Cardiac fibroblast (primary cell): ENCODE measurements around the gene TPPP2.

Source experiments
- DNase-seq, 2 donors: peaks; one replicate each; pipeline versions ENCODE4 v3.0.0 to v3.0.0-alpha.2; 2010; ENCODE audit warnings: low read depth in 2 of 2
- H3K4me3 ChIP-seq, 2 donors: replicated peaks in 1 of 2; 1 replicate in 1 of 2; 2 replicates in 1 of 2; pipeline ENCODE4 v1.5.1; 2011; ENCODE audit warnings: low read depth in 2 of 2, low read length in 2 of 2, mild to moderate bottlenecking in 2 of 2, moderate library complexity in 1 of 2
- TF ChIP-seq, protein P1 (sequence below): IDR thresholded peaks from one replicate; pipeline ENCODE4 v1.5.1; 2011; ENCODE audit warnings: low read depth, mild to moderate bottlenecking, low read length, inconsistent platforms

TPPP2 gene

DNA sequence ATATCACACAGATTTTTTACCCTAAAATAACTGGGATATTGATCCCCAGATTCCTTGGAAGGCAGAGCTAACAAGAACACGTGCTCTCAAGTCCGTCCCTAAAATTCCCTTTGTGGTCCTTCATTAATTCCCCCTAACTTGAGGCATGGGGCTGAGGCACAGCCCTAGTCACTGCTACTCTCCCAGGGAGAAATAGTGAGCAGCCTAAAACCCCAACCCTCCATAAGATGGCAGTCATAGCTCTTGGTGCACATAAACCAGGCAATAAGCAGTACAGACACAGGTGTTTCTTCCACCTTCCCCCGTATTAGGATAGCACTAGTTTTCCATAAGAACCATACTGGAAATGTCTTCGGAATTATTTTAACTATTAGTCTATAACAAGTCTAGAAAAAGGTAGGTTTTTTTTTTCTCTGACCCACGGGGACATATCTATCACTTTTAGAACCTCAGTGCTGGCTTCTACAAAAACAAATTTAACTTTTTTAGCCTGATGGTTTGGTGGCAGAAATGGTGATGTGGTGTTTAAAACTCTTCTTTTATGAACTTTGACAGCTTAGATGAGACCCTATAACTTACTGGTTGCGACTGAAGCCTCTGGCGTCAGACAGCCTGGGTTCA lies 37.0 kb downstream of the TPPP2 start:
- peak in 1 of 2 donors; percentile 25 for DNase-seq
- H3K4me3 ChIP-seq: no peak overlapping the region
- TF ChIP-seq, protein P1, sequence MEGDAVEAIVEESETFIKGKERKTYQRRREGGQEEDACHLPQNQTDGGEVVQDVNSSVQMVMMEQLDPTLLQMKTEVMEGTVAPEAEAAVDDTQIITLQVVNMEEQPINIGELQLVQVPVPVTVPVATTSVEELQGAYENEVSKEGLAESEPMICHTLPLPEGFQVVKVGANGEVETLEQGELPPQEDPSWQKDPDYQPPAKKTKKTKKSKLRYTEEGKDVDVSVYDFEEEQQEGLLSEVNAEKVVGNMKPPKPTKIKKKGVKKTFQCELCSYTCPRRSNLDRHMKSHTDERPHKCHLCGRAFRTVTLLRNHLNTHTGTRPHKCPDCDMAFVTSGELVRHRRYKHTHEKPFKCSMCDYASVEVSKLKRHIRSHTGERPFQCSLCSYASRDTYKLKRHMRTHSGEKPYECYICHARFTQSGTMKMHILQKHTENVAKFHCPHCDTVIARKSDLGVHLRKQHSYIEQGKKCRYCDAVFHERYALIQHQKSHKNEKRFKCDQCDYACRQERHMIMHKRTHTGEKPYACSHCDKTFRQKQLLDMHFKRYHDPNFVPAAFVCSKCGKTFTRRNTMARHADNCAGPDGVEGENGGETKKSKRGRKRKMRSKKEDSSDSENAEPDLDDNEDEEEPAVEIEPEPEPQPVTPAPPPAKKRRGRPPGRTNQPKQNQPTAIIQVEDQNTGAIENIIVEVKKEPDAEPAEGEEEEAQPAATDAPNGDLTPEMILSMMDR: peak; percentile 23

DNA sequence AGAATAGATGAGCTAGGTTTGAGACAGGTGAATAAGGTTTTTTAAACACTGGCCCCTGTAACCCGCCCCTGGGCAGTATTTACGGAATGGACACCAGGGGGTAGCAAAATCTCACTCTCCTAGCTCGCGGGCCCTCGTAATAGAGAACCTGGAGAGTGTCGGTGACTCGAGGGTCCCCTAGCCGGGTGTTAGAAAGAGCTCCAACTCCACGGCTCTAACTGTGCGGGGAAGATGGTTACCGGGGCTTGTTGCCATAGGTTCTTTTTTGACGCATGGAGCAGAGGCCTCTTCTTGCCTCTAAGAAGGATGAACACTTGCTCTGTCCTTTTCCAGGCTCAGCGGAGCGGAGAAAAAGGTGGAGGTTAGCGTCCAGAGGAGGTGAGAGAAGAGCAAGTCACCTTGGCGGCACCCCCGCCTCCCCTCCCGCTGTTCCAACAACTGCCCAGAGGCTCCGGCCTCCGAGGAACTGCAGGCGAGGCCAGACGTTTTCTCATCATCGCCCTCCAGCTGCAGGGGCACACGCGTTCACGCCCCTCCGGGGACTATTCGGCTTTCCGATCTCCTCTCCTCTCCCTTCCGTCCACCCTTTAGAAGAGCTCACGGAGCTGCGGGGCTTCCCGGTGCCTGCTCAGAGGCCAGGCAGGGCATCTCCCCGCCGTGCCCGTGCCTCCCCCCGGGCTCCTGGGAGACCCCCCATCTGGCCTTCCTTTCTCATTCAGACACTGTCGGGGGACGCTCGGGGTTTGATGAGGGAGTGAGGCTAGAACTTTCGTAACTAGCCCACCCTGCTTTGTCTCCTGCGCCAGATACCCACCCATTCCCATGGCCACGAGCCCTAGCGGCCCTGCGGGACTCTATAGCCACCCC lies 38.7 kb downstream of the TPPP2 start:
- TF ChIP-seq, protein P1: peak; percentile 72
- H3K4me3 ChIP-seq: peak overlapping the region; percentile 8 to 76
- DNase-seq: peak; percentile 70

DNA sequence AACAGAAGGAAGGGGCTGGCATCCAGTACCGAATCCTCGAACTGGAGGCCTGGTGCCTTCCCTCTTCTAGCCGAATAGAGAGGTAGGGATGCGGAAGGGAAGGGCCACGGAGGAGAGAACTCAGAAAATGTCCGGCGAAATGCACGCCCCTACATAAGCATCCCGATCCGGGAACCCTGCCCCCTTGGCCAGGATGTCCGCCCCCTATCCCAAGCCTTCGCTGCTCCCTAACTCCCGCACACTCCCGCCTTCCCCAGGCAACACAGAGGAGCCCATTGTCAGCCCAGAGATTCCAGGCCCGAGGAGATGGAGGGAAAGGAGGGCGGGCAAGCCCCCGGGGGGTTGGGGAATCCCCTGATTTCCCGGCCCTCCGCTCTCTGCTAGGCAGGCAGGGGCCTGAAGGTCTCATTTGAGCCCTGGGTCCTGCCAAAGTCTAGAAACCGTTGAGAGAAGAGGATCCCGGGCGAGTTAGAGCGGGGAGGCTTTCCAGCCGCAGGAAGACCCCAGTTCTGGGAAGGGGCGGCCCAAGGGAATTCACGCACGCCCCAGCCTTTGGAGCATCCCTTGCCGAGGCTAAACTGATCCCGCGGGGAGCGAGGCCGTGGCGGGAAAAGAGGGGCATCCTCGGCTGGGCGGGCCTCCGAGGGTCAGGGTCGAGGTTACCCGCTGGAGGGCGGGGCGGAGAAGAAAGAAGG lies 39.5 kb downstream of the TPPP2 start:
- DNase-seq: peak; percentile 28 to 33
- TF ChIP-seq, protein P1: no peak
- peak overlapping the region; percentile 60 to 76 for H3K4me3 ChIP-seq

DNA sequence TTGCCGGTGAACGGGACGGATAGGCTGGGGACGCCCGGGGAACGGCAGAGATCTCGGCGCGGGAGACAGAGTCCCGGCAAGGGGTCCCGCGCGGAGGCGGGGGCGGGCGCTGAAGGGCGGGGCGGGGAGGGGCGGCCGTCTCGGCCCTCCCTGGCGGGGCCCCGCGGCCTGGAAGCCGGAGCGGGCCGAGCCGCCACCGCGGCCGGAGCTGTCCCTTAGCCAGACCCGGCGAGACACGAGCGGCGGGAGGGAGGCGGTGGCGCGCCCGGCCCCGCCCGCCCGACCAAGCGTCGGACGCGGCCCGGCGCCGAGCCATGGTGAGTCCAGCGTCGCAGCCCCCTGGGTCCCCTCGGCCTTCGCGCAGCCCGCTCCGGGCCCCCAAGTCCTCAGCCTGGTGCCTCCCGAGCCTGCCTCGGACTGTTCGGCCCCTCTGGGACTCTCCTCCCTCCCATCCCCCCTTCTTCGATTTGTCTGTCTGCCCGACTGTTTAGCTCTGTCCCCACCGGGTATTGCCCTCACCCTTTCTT lies 40.1 kb downstream of the TPPP2 start, which contains the start of gene ARHGEF40:
TSS of gene ARHGEF40 (plus strand) at position 222 of the 527 bp plus-strand sequence. CDS start at position 315, 93 bp downstream.
- TF ChIP-seq, protein P1: no peak
- H3K4me3 ChIP-seq: peak within 1 kb of the TSS; percentile 67 to 76
- peak; percentile 34 to 54 for DNase-seq

DNA sequence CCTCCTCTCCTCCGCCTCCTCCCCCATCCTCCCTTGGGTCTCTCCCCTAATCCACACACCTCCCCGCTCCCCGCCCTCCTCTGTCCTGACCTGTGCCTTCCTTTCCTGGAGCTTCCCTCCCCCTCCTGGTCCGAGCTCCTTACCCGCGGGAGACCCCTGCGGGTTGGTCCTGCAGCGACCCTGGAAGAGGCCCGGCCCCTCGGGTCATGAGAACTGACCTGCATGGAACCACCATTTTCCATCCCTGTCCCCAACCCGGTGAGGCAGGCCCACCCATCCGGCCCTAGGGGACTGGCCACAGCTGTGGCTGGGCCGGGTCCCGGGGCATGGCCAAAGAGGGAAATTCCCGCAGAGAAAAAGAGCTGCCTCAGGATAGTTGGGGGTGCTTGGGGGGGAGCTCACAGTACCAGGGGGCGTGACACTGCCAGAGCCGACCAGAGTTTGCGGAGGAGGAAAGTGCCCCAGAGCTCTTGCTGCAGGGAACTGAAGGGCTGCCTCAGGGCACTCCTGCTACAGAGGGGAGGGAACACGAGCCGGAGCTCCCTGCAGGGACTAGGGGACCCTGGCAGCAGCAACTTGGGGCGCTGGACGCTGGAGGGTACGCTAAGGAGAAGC lies 40.7 kb downstream of the TPPP2 start:
- peak; percentile 48 to 55 for DNase-seq
- H3K4me3 ChIP-seq: peak overlapping the region; percentile 67 to 76
- TF ChIP-seq, protein P1: no peak
